Mucosa of gallbladder (tissue), 1 donor: ENCODE measurements around the gene INTS11. TPM values are rescaled to one million over a fixed set of nuclear protein-coding genes. Genes with fewer than 3 reads are reported as not detected.

ENCODE experiments used
- DNase-seq: peaks from one replicate; pipeline ENCODE4 v3.0.0-alpha.2; 2020; ENCODE audit warnings: low spot score
- total RNA-seq: library from RNA; stranded (reverse); gene quantifications from one replicate; pipeline ENCODE4 v1.2.1, GENCODE V29; 2021
- donor health status: DM: no; HTN: no; CAD: no.

Gene INTS11
- total RNA-seq, 1 donor from 2014 or later = 121 TPM

DNA sequence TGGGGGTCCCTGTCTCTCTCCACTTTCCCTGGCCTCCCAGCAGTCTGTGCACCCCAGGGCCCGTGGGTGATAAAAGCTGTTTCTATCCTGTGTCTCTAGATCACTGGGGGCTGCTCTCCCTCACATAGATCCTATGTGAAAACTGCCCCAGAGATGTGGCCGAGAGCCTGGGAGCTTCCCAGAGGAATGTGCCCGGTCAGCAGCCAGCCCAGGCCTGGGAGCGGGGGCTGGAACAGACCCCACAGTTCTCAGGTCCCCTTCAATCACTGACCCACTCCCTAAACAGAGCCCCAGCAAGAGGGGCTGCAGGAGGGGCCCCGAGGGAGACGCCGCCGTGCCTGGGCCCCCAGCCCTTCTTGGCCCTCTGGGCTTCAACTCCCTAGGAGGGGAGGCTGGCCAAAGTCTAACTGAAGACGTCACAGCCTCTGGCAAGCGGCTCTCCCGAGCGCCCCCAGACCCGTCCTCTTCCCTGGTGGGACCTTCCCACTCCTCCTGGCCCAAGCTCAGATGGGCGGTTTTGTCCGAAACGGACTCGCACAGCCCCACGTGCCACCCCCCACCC, 33.5 kb upstream of the INTS11 start:
- DNase-seq = no peak

DNA sequence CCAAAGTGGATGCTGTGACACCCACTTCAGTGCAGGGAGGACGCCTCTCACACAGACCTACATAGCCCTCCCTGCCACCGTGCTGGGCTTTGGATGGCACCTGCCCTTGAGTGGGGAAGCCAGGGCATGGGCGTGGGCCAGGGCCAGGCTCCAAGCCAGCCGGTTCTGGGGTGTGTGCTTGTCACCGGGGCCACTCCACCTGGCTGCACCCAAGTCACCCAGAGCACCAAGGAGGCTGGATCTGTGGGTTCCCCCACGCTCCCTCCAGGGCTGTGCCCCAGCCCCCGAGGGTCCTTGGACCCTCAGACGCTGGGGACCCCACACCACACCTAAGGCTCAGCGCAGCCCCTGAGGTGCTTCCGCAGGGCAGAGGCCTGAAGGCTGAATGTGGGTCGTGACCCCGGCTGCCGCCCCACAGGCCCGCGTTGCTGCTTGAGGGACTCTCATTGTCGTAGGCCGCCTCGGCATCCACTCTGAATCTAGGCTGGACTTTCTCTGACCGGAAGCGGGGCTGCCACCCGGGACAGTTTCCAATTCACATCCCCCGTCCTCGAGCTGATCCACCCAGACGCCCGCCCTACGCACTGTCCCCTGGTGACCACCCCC, 32.4 kb upstream of the INTS11 start:
- DNase-seq = no peak

DNA sequence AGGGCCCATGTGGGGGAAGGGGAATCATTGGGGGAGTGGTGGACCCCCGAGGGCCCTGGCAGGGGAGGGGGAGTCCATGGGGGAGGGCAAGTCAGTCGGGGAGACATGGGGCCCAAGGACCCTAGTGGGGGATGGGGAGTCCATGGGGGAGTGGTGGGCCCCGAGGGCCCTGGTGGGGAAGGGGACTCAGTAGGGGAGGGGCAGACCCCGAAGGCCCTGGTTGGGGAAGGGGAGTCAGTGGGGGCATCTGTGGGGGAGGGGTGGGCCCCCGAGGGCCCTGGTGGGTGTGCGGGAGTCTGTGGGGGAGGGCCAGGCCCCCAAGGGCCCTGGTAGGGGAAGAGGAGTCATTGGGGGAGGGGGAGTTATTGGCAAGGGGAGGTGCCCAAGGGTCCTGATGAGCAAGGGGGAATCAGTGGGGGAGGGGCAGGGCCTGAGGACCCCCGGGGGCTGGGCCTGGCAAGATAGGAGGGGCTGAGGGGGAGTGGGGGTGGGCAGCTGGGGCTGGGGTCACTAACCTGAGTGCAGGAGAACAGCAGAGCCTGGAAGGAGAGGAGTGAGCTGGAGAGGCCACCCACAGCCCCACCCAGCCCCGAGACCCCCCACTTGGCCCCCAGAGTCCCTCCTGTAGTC, 31.8 kb upstream of the INTS11 start:
- DNase-seq = no peak

DNA sequence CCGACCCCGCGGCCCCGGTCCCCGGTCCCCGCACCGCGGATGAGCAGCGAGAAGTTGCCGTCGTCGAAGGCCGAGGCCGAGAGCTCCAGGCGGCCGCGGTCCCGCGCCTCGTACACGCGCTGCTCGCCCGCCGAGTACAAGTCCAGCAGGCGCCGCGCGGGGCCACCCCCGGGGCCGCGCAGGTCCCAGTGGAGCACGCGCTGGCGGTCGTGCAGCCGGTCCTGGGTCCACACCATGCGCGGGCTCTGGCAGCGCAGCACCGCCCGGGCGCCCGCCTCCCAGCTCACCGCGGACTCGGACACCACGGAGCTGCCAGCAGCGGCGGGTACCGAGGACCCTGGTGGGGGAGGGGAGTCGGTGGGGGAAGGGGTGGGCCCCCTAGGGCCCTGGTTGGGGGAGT, 31.0 kb upstream of the INTS11 start:
- no peak for DNase-seq

- DNase-seq = no peak
These were observed 30.1 kb upstream of the INTS11 start for GRCh38 chr1:1354271-1355247.

DNA sequence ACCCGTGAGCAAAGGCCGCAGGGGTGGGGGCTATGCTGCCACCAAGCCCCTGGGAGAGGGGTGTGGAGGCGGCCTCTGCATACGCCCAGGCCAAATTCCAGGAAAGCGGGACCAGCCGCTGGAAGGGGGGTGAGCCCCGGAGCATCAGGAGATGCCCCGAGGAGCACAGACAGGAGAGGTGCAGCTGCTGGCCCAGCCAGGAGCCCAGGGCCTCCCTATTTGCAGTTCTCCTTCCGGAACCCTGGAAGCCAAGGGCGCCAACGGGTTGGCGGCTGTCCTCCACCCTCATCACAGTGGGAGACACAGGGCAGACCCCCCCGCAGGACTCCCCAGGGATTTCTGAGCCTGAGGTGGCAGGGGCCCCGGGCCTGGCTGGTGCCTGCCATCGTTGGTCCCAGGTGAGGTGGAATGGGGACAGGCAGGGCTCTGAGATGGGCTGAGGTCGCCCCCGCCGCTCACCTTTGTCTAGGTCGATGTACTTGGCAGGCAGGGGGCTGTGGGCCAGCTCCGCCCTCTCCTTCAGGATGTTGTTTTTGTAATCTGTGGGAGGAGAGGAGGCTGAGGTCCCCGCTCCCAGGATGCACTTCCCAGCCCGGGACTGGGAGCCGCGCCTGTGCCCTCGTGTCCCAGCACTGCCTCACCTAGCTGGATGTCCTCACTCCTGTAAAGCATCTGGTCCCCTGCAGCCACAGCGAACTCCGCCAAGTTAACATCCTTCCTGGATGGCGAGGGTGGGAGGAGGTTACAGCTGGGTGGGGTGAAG, 29.1 kb upstream of the INTS11 start:
- DNase-seq = no peak

DNA sequence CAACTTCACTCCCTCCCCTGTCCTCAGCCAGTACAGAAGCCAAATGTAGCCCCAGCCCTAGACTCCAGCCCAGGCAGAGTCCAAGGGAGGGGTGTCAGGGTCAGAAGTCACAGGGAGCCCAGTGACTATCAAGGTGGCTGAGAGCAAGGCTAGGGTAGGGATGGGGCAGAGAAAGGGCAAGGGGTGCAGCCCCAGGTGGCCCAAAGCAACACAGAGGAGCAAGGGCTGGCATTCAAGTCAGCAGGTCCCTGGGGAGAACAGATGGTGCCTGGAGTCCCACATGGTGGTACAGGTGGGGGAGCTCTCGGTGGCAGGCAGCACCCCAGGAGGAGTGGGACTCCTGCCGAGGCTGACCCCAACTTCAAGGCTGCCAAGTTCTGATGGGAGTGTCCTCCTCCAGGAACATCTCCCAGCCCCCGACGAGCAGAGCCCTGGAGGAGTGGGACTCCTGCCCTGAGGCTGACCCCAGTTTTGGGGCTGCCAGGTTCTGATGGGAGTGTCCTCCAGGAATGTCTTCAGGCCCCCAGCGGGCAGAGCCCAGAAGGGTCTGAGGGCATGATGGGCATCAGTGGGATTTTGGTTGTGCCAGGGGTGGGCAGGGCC, 28.4 kb upstream of the INTS11 start:
- no peak for DNase-seq

- no peak for DNase-seq
These were observed 27.3 kb upstream of the INTS11 start for GRCh38 chr1:1351511-1352427.

- DNase-seq = no peak
These were observed 25.0 kb upstream of the INTS11 start, which contains the start of gene DVL1 for GRCh38 chr1:1349256-1350012. Gene DVL1, minus strand, starts transcription at chr1:1349418. Its CDS starts 353 bp downstream, at chr1:1349065.

- no peak for DNase-seq
These were observed 24.2 kb upstream of the INTS11 start for GRCh38 chr1:1348420-1349255.

- DNase-seq = no peak
These were observed 23.4 kb upstream of the INTS11 start for GRCh38 chr1:1347663-1348419.

- DNase-seq = no peak
These were observed 22.7 kb upstream of the INTS11 start for GRCh38 chr1:1347026-1347595.

GRCh38 chr1:1346501-1346890, 22.0 kb upstream of the INTS11 start:
- no peak for DNase-seq

GRCh38 chr1:1345860-1346500, 21.5 kb upstream of the INTS11 start:
- no peak for DNase-seq

- no peak for DNase-seq
These were observed 20.9 kb upstream of the INTS11 start for GRCh38 chr1:1345384-1345783.

GRCh38 chr1:1344655-1345361, 20.3 kb upstream of the INTS11 start:
- DNase-seq = no peak
